GM23338 (cell line): Measurements from ENCODE around the gene ARAP1. TPM values are rescaled to one million over a fixed set of nuclear protein-coding genes. Genes with fewer than 3 reads are reported as not detected.

Experiments
- ATAC-seq: fragments of 200-7000 bp; cut with Tn5 transposase; 3 replicates; pipeline ENCODE4 v1.9.1; 2020
- DNase-seq: peaks from one replicate; pipeline ENCODE4 v3.0.0-alpha.2; 2015; ENCODE audit warnings: low spot score
- H2AFZ ChIP-seq: fragments of 200-600 bp; sonication (generic); 2 replicates; pipeline ENCODE4 v1.8.0; 2016; ENCODE audit warnings: antibody characterized with exemption, mild to moderate bottlenecking, moderate library complexity
- H3F3A ChIP-seq: fragments of 200-600 bp; sonication (generic); replicated peaks from 2 replicates; pipeline ENCODE4 v1.8.0; 2017; ENCODE audit warnings: antibody characterized with exemption, mixed run types, low read depth
- H3K27ac ChIP-seq: fragments of 200-600 bp; sonication (generic); 2 replicates; pipeline ENCODE4 v1.6.1; 2016; ENCODE audit warnings: low read depth
- H3K27me3 ChIP-seq: fragments of 200-600 bp; sonication (generic); 2 replicates; pipeline ENCODE4 v1.8.0; 2016; ENCODE audit warnings: mild to moderate bottlenecking, mixed run types, moderate library complexity; ENCODE audit not compliant: insufficient read depth
- H3K36me3 ChIP-seq: fragments of 200-600 bp; sonication (generic); 2 replicates; pipeline ENCODE4 v1.8.0; 2016; ENCODE audit warnings: mild to moderate bottlenecking; ENCODE audit not compliant: insufficient read depth
- H3K4me1 ChIP-seq: fragments of 200-600 bp; sonication (generic); 2 replicates; pipeline ENCODE4 v1.8.0; 2016; ENCODE audit warnings: mild to moderate bottlenecking, moderate library complexity; ENCODE audit not compliant: insufficient read depth
- H3K4me2 ChIP-seq: fragments of 200-600 bp; sonication (generic); 2 replicates; pipeline ENCODE4 v1.7.1; 2017; ENCODE audit warnings: mixed run types
- H3K4me3 ChIP-seq: fragments of 200-600 bp; sonication (generic); 2 replicates; pipeline ENCODE4 v1.6.1; 2016; ENCODE audit warnings: mixed run types
- H3K79me2 ChIP-seq: fragments of 200-600 bp; sonication (generic); replicated peaks from 2 replicates; pipeline ENCODE4 v1.8.0; 2017; ENCODE audit warnings: mild to moderate bottlenecking; ENCODE audit not compliant: insufficient read depth
- H3K9me2 ChIP-seq: fragments of 200-600 bp; sonication (generic); 2 replicates; pipeline ENCODE4 v1.8.0; 2017; ENCODE audit not compliant: insufficient read depth
- H4K20me1 ChIP-seq: fragments of 200-600 bp; sonication (generic); replicated peaks from 2 replicates; pipeline ENCODE4 v1.8.0; 2017; ENCODE audit warnings: mild to moderate bottlenecking; ENCODE audit not compliant: insufficient read depth
- H3K27ac Mint-ChIP-seq: 2 replicates; pipeline ENCODE4 v1.8.0; 2020; ENCODE audit warnings: inconsistent platforms, mild to moderate bottlenecking, moderate library complexity, mixed read lengths
- H3K27me3 Mint-ChIP-seq: 3 replicates; pipeline ENCODE4 v1.8.0; 2022; ENCODE audit warnings: low read depth, mild to moderate bottlenecking, moderate library complexity, mixed read lengths, inconsistent platforms; ENCODE audit not compliant: insufficient read depth, poor library complexity
- H3K36me3 Mint-ChIP-seq: 3 replicates; pipeline ENCODE4 v1.8.0; 2021; ENCODE audit warnings: low read depth, mild to moderate bottlenecking, inconsistent platforms, moderate library complexity, mixed read lengths
- H3K4me1 Mint-ChIP-seq: 3 replicates; pipeline ENCODE4 v1.8.0; 2020; ENCODE audit warnings: mild to moderate bottlenecking, inconsistent platforms, mixed read lengths
- H3K4me3 Mint-ChIP-seq: 3 replicates; pipeline ENCODE4 v1.8.0; 2021; ENCODE audit warnings: moderate library complexity, mild to moderate bottlenecking, inconsistent platforms, mixed read lengths
- H3K9me3 Mint-ChIP-seq: 3 replicates; pipeline ENCODE4 v1.8.0; 2020; ENCODE audit warnings: moderate library complexity, mild to moderate bottlenecking, inconsistent platforms, mixed read lengths
- CTCF ChIP-seq, 2 experiments: fragments of 200-600 bp in 1 of 2; sonication (generic) in 1 of 2; conservative IDR thresholded peaks; 2 replicates each; pipeline versions ENCODE4 v1.5.1 to v1.6.1; 2016 to 2017; ENCODE audit warnings: antibody characterized with exemption in 2 of 2, low read depth in 2 of 2, mild to moderate bottlenecking in 2 of 2, moderate library complexity in 1 of 2
- EZH2 ChIP-seq: fragments of 200-600 bp; sonication (generic); IDR thresholded peaks from one replicate; pipeline ENCODE4 v1.8.0; 2017; ENCODE audit warnings: antibody characterized with exemption, mild to moderate bottlenecking, low read depth; ENCODE audit not compliant: unreplicated experiment
- ZNF114 ChIP-seq: fragments of 250-450 bp; sonication (Bioruptor Pico); IDR thresholded peaks from 2 replicates; pipeline ENCODE4 v1.5.0; 2020; ENCODE audit warnings: mild to moderate bottlenecking, moderate library complexity
- ZNF331 ChIP-seq: fragments of 250-450 bp; sonication (Bioruptor Pico); IDR thresholded peaks from 2 replicates; pipeline ENCODE4 v1.5.0; 2020; ENCODE audit warnings: low read depth, mild to moderate bottlenecking, moderate library complexity
- ZNF462 ChIP-seq: fragments of 250-450 bp; sonication (Bioruptor Pico); IDR thresholded peaks from 2 replicates; pipeline ENCODE4 v1.5.0; 2020; ENCODE audit warnings: mild to moderate bottlenecking, moderate library complexity
- polyA plus RNA-seq: library from polyadenylated mRNA; unstranded; fragments of >200 nt; fragmentation: Nextera tagmentation; extraction: Ambion mirVana; gene quantifications from 2 replicates; pipeline ENCODE4 v1.2.1, GENCODE V29; 2016
- total RNA-seq: library from RNA; depleted of rRNA; stranded (reverse); fragments of >200 nt; shearing (Covaris generic); gene quantifications from 2 replicates; pipeline ENCODE4 v1.2.3, GENCODE V29; 2014
- TF ChIP-seq, protein P1 (sequence below): IDR thresholded peaks from one replicate; pipeline ENCODE4 v1.6.1; 2018; ENCODE audit warnings: antibody characterized with exemption; ENCODE audit not compliant: unreplicated experiment
- TF ChIP-seq, protein P2 (sequence below): IDR thresholded peaks from 2 replicates; pipeline ENCODE4 v1.6.1; 2016; ENCODE audit warnings: antibody characterized with exemption

The ARAP1 gene
- total and polyA plus RNA-seq, 2 experiments from 2014 or later: 24.5 to 116 TPM

DNA sequence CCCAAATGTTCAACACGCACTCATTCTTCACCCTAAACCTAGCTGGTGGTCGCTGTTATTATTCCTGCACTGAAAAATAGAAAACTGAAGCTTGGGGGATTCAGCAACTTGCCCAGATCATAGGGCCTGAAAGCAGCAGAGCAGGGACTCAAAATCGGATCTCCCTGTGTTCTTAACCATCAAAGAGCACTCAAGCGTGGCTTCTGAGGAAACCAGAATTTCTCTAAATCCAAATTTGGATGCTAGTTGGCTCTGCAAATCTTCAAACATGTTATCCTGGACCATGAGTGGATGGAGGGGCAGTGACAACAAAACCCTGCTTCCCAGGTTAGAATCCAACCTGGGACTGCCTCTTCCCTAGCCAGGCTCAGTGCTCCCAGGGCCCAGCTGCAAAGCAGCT is 11.6 kb upstream of the ARAP1 start (continued):
- TF ChIP-seq ZNF331 (CRISPR knock-in tag): no peak
- TF ChIP-seq, protein P1, sequence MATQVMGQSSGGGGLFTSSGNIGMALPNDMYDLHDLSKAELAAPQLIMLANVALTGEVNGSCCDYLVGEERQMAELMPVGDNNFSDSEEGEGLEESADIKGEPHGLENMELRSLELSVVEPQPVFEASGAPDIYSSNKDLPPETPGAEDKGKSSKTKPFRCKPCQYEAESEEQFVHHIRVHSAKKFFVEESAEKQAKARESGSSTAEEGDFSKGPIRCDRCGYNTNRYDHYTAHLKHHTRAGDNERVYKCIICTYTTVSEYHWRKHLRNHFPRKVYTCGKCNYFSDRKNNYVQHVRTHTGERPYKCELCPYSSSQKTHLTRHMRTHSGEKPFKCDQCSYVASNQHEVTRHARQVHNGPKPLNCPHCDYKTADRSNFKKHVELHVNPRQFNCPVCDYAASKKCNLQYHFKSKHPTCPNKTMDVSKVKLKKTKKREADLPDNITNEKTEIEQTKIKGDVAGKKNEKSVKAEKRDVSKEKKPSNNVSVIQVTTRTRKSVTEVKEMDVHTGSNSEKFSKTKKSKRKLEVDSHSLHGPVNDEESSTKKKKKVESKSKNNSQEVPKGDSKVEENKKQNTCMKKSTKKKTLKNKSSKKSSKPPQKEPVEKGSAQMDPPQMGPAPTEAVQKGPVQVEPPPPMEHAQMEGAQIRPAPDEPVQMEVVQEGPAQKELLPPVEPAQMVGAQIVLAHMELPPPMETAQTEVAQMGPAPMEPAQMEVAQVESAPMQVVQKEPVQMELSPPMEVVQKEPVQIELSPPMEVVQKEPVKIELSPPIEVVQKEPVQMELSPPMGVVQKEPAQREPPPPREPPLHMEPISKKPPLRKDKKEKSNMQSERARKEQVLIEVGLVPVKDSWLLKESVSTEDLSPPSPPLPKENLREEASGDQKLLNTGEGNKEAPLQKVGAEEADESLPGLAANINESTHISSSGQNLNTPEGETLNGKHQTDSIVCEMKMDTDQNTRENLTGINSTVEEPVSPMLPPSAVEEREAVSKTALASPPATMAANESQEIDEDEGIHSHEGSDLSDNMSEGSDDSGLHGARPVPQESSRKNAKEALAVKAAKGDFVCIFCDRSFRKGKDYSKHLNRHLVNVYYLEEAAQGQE: no peak
- TF ChIP-seq, protein P2, sequence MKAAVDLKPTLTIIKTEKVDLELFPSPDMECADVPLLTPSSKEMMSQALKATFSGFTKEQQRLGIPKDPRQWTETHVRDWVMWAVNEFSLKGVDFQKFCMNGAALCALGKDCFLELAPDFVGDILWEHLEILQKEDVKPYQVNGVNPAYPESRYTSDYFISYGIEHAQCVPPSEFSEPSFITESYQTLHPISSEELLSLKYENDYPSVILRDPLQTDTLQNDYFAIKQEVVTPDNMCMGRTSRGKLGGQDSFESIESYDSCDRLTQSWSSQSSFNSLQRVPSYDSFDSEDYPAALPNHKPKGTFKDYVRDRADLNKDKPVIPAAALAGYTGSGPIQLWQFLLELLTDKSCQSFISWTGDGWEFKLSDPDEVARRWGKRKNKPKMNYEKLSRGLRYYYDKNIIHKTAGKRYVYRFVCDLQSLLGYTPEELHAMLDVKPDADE: no peak

DNA sequence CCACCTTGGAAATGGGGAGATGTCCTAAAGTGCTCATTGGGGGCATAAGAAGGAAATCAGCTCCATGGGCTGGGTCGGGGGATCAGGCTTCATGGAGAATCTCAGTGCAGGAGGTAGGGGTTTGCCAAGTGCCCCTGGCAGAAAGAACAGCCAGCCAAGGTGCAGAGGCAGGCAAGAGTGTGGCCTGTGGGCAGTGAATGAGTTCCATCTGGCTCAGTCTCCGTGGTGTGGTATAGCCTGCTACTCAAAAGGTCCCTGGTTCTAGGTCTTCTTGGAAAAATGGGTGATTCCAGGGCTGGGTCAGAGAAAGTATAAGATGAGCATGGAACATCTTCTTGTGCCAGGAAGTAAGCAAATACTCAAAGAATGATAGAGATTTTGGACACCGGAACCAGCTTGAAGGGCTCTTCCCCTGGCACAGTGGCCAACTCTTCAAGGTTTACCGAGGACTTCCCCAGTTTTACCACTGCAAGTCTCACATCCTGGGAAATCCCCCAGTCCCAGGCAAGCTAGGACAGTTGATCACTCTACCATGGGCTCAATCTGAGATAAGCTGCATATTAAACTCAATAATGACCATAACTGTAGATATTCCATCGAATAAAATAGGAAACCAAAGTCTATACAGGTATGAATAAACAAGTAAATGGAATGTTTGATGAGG is 10.6 kb upstream of the ARAP1 start:
- ATAC-seq: no peak
- Histone ChIP-seq H3K4me2 (no peak overlapping the region), H3K36me3 (no peaks in the 10 kb centered on the region), H3K79me2 (no peaks in the 10 kb centered on the region), H3K9me2 (no peaks in the 10 kb centered on the region), H3F3A (no peaks in the 10 kb centered on the region; the same call in 1 of the 2 replicates), H3K27me3 (no peaks in the 10 kb centered on the region), H3K4me3 (no peak overlapping the region), H3K4me1 (peaks cover 10% of the 10 kb centered on the region; the same call in 1 of the 2 replicates), H4K20me1 (no peaks in the 10 kb centered on the region; the same call in 1 of the 2 replicates), H2AFZ (no peak overlapping the region), H3K27ac (no peak overlapping the region)
- TF ChIP-seq CTCF (conservative IDR thresholded peaks at IDR 0.05; ENCODE audit: low read depth in 2 of 2) (no peak), ZNF331 (CRISPR knock-in tag) (no peak), EZH2 (no peak), ZNF114 (CRISPR knock-in tag) (no peak), ZNF462 (CRISPR knock-in tag) (no peak)
- TF ChIP-seq, protein P2: no peak
- no peaks in the 10 kb centered on the region for H3K9me3 Mint-ChIP-seq
- DNase-seq: no peak
- peaks cover 12% of the 10 kb centered on the region for H3K27me3 Mint-ChIP-seq
- H3K4me1 Mint-ChIP-seq: peaks cover 24% of the 10 kb centered on the region
- no peak overlapping the region for H3K27ac Mint-ChIP-seq
- H3K4me3 Mint-ChIP-seq: no peak overlapping the region
- H3K36me3 Mint-ChIP-seq: no peaks in the 10 kb centered on the region
